ENCODE data around the gene CSF2.

The CSF2 gene

GRCh38 chr5:132073231-132074013 is at the start of gene CSF2:
CSF2 (plus strand) TSS chr5:132073789; CDS start chr5:132073824, 35 bp downstream.
- ATAC-seq (peak; percentile 26), DNase-seq (peak; percentile 62)

- DNase-seq: no peak
- ATAC-seq: no peak
These were observed 49.5 kb upstream of the CSF2 start for GRCh38 chr5:132024117-132024435.

- ATAC-seq (no peak), DNase-seq (no peak)
These were observed 48.7 kb upstream of the CSF2 start for GRCh38 chr5:132024789-132025402.

- ATAC-seq (no peak), DNase-seq (no peak)
These were observed 48.1 kb upstream of the CSF2 start for GRCh38 chr5:132025403-132025971.

- ATAC-seq (peak; percentile 76), DNase-seq (peak; percentile 68)
These were observed 47.0 kb upstream of the CSF2 start for GRCh38 chr5:132026516-132027008.

- peak; percentile 2 for ATAC-seq
These were observed 46.6 kb upstream of the CSF2 start for GRCh38 chr5:132027027-132027426.

GRCh38 chr5:132029609-132030330 is 43.8 kb upstream of the CSF2 start:
- ATAC-seq (no peak), DNase-seq (no peak)

More at GRCh38 chr5:132027027-132027426, 46.6 kb upstream of the CSF2 start:
- DNase-seq: no peak

- DNase-seq (no peak), ATAC-seq (no peak)
These were observed 43.0 kb upstream of the CSF2 start for GRCh38 chr5:132030610-132031009.

- DNase-seq (no peak), ATAC-seq (peak; percentile 36)
These were observed 41.4 kb upstream of the CSF2 start for GRCh38 chr5:132032196-132032595.

- DNase-seq (no peak), ATAC-seq (no peak)
These were observed 40.5 kb upstream of the CSF2 start for GRCh38 chr5:132033122-132033521.

GRCh38 chr5:132037353-132037752 is 36.2 kb upstream of the CSF2 start:
- ATAC-seq (no peak), DNase-seq (no peak)

- ATAC-seq: no peak
- DNase-seq: no peak
These were observed 29.4 kb upstream of the CSF2 start for GRCh38 chr5:132044207-132044606.

GRCh38 chr5:132046880-132047299 is 26.7 kb upstream of the CSF2 start:
- DNase-seq (no peak), ATAC-seq (no peak)

GRCh38 chr5:132049093-132049492 is 24.5 kb upstream of the CSF2 start:
- DNase-seq (no peak), ATAC-seq (no peak)

- ATAC-seq (no peak), DNase-seq (no peak)
These were observed 24.0 kb upstream of the CSF2 start for GRCh38 chr5:132049559-132049958.

GRCh38 chr5:132050136-132050535 is 23.5 kb upstream of the CSF2 start:
- DNase-seq (no peak), ATAC-seq (no peak)

- DNase-seq: no peak
These were observed 22.7 kb upstream of the CSF2 start for GRCh38 chr5:132050661-132051552.

GRCh38 chr5:132052520-132052919 is 21.1 kb upstream of the CSF2 start:
- ATAC-seq (no peak), DNase-seq (no peak)

More at GRCh38 chr5:132050661-132051552, 22.7 kb upstream of the CSF2 start:
- no peak for ATAC-seq

GRCh38 chr5:132053483-132053882 is 20.1 kb upstream of the CSF2 start:
- no peak for ATAC-seq
- no peak for DNase-seq

- DNase-seq (no peak), ATAC-seq (no peak)
These were observed 19.4 kb upstream of the CSF2 start for GRCh38 chr5:132054031-132054696.
